Stimulated activated CD8-positive, alpha-beta memory T cell treated with anti-CD3 and anti-CD28 coated beads, Interleukin-15, amount 100 ng/mL, for 48 hours (primary cell): ENCODE measurements around the gene MN1.
"Not testable (repeated sequence)": the region's sequence is repeated elsewhere in the genome, so short reads cannot be mapped to it uniquely, and the experiment has no call there.

Source experiments
- DNase-seq, 2 donors: peaks; one replicate each; pipeline ENCODE4 v3.0.0-alpha.2; 2020; ENCODE audit warnings: low read depth in 2 of 2

The MN1 gene

DNA sequence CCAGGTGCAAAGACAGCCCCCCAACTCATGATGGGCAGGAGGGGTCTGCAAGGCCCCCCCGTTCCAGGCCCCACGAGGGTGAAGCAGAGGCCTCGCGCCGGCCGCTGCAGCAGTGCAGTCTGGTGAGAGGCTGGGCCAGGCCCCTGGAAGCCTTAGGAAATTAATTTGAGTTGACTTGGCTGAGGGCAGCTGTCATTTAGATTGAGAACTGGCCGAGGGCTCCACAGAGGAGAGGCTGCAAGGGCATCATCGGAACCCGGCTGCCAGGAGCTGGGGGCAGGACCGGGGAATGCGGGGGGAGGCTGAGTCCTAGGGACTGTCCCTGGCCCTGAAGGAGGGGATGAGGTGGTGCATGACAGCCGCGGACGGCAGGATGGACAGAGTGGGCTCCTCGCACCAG lies 39.9 kb downstream of the MN1 start:
- no peak for DNase-seq

DNA sequence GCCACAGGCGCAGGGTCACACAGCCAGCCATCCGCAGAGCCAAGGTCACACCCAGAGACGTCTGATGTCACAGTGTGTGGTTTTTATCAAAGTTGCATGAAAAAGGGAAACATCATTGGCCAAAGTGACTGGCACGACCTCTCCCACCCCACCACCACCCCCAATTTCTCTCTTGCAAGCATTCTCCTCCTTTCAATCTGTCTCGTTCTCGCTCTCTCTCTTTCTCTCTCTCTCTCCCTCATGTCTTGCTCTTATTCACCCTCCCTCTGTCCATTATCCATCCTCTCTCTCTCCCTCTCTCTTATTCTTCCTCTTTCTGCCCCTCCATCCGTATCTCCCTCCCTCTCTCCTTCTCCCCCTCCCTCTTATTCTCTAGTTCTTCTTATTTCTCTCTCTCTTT lies 40.6 kb downstream of the MN1 start:
- no peak for DNase-seq

DNA sequence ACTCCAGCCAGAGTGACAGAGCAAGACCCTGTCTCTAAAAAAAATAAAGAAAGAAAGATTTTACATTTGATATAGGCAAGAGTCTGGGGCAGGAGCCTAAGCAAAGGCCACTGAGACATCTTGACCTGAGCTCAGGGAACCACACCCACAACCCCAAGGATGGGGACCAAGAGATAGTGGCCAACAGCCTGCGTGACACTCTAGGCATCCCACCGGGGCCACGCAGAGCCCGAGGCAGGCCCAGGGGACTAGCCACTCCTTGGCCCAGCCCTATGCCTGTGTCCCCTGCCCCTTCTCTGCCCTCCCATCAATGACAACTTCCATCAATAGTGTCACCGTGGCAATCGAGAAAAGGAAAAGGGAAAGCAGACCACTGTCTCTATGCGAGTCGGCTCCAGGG lies 41.1 kb downstream of the MN1 start:
- DNase-seq = no peak

DNA sequence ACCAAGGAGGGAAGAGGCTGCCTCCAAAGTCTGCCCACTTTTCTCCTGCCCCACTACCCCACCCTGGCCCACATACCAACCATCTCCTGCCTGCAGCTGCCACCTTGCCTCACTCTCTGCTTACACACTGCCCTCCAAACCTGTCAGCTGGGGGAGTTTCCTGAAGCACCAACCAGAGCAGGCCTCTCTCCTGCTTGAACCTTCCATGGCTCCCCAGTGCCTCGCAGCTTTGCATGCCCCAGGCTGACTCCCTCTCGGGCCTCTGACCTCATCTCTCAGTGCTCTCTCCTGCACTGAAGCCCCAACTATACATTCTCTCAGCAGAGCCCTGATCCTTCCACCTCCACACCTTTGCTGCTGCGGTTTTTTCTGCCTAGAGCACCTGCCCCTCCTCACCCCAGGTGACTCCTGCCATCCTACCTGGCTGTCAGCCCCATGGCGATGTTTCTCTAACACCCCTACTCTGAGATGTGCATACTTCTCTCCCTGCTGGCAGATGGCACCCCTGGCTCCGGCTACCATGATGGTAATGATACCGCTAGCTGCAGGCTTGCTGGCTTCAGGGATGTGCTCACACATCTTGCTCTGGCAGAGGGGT lies 43.5 kb downstream of the MN1 start:
- DNase-seq = no peak

DNA sequence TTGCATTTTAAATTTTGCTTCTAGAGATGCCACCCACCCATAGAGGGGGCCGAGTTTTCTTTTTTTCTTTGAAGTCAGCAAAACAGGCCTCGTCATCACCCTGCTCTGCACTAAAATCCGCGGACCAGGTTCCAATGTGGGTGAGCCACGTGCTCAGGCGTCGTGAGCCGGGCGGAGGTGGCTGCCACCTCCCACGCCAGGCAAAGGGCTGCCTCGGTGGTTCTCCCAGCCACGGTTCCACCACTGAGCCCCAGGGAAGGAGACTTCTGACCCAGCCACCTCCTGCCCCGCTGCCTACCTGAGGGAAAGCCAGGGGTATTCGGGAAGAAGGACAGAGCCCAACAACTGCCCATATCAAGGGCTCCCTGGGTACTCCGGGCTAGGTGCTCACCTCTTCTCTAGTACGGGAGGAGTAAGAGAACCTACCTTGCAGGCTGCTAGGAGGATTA lies 45.3 kb downstream of the MN1 start:
- no peak for DNase-seq

DNA sequence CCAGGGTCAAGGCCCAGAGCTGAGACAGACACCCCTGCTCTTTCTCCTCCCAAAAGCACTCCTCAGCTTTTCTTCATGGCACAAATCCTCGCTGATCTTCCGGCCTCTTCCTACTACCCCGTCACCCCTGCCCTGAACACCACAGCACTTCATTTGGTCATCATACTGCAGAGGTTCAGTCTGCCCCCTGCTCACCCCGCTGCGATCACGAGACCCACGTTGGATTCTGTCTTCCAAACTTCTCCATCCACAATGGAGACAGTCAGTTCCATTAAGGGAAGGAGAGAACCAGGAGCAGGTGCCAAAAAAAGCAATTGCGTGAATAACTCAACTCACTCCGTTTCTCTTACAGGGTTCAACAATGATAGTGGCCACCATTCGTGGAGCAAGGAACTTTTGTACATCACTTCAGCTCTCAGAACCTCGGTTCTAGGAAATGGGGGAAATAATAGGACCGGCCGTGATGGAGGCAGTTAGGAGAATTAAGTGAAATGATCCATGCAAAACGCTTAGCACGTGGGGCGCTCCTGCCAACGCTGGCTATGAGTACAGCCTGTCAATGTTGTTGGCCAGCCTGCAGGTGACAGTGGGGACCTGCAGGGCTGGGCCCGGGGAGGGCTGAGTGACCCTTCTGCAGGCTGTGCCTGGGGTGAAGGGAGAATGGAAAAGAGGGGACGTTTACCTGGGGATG lies 45.9 kb downstream of the MN1 start:
- no peak for DNase-seq

DNA sequence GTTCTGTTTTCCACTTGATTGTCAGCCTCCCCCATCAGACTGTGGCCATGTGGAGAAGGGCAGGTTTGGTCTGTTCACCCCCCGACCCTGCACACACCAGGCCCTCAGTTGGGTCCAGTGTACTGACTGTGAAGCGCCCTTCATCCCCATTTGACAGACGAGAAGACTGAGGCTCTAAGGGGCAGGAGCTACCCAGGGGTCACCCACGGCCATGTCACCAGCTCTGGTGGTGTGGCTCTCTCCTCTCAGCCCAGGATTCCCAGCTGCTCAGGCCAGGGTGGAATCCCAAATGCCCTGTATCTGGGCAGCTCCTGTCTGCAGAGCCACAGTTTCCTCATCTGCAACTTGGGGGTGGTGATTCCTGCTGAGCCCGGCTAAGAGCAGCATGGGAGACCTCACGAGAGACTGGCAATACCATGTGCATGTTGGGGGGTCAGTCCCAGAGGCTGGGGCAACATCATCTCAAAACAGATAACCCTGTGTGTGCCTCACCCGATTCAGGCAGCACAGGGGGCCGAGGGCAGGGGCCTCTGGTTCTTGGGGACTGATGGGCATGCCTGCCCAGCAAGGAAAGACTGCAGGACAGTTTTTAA lies 46.6 kb downstream of the MN1 start:
- DNase-seq = no peak

DNA sequence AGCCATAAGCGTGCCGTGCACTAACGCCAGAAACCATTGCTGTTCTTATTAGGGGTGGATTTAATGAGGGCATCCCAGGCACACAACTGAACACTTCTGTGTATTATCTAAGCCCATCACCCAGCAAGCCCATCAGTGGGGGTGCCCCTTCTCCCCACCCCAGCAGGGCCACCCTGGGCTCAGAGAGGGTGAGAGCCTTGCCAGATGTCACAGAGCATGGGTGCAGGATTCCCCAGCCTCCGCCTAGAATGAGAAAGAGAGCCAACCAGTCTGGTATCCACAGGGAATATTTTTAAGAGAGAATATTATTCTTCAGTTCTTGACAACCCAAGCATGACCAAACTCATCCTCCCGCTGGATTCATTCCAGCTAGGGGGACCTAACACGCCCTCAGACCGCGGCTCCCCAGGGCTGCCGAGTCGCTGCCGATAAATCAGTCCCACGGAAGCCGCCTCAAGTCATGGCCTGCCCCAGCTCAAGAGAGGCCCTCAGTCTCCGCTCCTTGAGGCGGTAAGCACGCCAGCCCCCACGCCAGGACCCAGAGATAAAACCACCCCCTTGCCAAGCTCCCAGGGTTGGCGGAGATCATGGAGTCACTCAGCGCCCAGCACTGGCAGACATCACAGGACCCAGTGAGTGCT lies 47.2 kb downstream of the MN1 start:
- DNase-seq = no peak

DNA sequence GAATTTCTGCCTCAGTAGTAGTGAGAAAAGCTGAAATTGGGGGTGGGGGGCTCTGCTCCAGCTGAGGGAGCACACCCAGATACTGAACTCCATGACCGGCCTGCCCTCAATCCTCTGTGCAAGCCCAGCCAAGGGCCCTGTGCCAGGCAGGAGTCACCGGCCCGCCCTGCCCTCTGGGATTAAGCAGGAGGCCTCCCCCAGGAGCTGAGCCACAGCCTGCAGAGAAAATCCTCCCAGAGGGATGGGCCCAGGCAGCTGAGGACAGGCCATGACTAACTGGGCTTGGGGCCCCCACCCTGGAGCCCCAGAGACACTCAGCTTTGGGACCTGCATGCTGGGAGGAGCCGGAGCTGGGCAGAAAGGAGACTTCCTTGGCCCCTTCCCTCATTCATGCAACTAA lies 48.8 kb downstream of the MN1 start:
- no peak for DNase-seq

DNA sequence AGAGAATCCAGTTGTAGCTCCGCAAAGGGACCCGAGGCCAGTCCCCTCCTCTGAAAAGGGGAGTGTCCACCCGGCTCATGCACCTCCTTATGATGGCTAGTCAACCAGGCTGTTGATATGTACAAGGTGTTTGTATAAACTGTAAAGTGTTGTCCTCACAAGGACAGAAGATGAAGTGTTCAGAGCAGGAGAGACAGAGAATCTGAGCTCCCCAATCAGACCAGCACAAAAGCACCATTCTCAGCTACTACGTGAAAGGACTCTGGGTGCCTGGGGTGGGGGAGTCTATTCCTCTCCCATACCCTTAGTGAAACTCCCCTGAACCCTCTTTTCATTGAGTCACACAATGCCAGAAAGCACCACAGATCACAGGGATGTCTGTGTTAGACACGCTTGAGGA lies 49.4 kb downstream of the MN1 start:
- no peak for DNase-seq

DNA sequence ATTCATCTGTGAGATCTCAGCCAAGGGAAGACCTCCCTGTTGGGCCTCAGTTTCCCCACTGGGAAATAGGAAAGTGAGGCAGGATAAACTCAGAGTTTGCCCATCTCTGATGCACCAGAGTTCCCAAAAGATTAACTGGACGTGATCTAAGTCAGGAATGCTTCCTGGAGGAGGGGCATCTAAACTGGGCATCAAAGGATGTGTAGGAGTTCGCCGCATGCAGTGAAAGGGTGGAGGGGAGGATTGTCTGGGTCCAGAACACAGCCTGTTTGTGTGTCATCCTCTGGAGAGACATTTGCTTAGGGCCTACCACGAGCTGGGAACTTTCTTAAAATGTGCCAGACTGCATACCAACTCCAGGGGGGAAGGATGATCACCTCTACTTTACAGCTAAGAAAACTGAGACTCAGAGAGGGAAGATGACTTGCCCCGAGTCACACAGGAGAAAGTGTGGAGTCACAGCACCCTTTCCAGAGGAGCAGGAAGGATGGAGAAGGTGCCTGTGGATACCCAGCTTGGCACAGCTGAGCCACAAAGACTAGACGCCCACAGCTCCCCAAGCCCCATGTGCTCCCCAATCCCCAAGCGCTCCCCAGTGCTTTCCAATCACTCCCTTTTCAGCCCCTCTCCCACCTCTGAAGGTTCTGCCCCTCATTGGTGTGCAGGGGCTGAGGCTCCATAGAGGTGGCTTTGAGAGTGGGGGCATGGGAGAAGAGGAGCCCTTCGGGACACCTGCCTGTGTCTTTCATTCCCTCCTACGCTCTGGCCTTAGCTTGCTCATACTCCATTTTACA lies 50.1 kb downstream of the MN1 start:
- DNase-seq = no peak

DNA sequence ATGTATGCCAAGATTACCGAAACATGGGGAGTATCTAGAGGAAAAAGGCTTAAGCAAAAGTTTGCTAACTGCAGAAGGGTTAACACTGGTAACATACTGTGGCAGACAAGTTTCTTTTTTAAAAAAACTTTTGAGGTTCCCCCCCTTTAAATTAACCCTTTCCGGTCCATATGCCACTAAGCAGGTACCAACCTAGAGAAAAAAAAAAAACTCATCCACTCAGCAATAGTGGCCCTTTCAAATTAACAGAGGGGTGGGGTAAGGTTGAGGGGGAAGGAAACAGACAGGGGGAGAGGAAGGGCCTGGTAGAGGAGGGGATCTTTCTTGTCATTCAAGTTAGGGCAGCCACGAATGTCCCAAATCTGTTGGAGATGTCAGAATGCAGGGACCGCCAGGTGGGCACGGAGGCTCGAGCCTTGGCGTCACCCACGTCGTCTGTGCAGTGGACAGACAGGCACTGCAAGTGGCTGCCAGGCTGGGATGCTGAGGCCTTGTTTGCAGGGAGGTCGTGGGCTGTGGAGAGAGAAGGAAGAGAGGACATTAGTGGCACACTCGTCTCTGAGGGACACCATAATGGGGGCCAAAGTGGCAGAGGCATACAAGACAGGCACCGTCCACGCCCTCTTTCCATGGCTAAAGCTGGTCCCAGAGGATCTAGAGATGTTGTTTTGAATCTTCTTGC lies 50.8 kb downstream of the MN1 start:
- DNase-seq = no peak

DNA sequence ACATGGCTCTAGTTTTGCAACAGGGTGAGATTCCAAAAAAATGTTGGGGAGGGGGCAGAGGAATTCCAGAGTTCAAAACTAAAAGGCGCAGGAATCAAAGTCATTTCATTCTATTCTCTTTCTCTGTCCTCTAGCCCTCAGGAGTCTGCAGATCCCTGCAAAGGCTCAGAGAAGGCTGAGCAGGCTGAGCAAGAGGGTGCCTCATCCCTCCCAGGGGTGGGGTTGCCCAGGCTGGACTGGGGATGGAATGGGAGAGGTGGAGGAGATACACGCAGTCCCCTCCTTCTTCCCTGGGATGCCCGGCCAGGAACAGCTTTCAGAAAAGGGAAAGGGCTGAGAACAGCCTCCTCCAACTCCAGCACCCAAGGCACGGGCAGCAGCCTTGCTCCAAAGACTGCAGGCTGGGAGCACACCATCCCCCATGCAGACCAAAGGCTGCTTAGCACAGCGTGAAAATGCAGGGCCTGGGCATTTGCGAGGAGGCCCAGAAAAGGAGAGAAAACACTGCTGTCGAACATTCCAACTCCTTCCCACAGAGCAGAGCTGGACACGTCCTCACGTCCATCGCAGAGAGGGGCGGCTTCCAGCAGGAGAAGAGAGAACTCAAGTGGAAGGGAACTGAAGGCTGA lies 51.8 kb downstream of the MN1 start:
- DNase-seq = no peak

DNA sequence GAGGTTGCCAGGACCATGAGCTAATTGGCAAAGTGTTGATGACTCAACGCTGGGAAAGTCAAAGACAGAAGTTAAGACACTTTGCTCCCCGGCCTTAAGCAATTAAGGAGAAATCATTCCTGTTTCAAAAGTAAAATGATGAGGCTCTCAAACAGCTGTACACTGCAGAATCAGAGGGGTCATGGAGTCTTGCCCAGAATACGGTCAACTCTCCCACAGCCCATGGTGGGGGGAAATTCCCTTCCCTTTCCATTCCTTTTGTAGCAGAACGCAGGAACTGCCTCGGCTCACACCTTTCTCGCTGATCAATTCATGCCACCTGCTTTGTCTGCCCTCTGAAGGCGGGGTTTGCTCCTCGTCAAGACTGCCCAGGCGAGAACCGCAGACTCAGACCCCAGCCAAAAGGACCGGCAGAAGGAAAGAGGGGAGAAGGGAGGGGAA lies 52.8 kb downstream of the MN1 start:
- DNase-seq = no peak

DNA sequence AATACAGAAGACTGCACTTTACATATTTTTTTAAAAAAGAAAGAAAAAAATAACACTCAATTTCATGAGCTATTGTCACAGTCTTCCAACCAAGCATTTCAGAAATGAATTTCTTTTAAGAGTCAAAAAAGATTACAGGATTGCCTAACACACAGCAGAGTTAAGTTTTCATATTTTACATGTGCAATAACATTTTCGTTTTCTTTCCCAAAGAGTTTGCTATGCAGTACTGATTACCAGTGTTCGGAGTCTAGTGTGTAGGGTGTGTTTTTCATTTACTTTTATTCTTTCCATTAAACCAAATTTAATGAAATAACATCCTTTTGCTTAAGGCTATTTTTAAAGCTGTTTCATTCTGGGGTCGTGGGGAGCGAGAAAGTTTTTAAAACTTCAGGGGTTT lies 53.2 kb downstream of the MN1 start:
- DNase-seq = no peak

DNA sequence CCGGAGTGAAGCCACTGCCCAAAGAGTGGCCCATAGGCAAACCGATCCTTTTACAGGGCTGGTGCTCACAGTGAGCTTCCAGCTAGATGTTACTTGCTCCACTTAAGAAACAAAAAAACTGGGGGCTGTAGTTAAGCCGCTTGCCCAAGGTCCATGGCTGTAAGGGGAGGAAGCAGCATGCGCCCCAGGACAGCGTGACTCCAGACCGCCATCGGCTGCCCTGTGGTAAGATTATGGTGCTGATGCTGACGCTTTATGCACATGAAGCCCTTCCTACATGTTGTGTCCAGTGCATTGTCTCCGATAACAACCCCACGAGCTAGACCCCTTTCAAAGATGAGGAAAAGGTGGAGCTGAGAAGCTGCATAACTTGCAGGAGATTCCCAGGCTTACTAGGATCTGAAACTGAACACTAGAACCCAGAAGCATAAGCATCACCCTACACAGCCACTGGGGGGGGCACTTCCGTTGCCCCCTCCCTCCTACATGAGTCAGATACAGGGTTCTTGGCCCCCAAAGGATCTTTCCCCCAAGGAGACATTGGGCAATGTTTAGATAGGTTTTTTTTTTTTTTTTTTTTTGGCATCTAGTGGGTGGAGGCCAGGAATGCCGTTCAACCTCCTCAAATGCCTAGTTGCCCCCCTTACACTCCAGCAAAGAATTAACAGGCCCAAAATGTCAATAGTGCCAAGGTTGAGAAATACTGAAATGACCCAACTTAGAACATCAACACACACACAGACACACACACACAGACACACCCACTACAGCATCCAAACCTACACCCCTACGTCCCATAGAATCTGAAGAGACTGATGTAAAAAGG lies 53.9 kb downstream of the MN1 start:
- no peak for DNase-seq

DNA sequence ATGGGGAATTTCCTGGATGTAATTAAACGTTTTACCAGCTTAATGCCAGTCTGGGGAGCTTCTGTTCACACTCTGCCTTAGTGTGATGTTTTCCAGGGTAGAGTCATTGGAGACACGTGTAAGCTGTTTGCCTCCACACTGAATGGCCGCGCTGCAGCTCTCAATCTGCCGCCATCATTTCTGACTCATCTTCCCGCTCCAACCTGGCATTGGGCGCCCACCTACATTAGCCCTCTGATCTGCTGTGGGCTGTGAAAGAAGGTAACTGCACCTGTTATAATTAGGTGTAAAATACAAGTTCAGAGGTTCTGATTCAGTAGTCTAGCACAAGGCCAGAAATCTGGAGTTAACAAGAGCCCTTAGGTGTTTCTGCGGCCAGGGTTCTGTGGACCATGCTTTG lies 54.6 kb downstream of the MN1 start:
- DNase-seq = no peak

DNA sequence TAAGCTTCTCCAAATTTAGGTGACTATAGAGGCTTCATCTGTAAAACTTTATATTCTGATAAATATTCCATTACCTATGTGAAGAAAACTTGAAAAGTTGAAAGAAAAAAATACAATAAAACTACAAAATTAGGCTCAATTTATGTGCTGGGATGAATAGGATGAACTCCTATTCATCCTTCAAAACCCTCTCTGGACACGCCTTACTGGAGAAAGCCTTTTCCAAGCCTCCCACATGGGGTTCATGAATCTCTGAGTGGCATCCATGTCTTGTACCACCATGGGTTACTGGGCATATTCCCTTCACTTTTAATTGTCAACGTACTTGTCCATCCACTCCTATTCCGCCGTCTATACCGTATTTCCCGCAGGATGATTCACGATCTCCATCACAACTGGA lies 55.7 kb downstream of the MN1 start:
- no peak for DNase-seq

DNA sequence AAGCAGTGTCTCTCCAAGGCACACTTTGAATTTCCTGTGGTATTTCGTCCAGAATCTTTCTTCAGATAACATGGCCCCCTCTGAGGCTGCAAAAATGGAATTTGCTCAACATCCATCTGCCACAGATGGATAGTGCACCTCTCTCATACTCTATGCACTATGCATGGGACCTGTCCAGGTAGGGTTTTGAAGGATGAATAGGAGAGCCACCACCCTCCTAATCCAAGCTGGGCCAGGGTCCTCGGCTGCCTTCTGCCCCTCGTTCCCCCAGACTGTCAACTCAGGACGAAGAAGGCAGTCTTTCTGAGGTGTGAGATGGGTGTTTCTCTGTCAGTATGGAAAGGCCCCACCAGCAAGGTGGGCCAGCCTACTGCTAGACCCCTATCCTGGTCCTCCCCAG lies 56.4 kb downstream of the MN1 start:
- no peak for DNase-seq

DNA sequence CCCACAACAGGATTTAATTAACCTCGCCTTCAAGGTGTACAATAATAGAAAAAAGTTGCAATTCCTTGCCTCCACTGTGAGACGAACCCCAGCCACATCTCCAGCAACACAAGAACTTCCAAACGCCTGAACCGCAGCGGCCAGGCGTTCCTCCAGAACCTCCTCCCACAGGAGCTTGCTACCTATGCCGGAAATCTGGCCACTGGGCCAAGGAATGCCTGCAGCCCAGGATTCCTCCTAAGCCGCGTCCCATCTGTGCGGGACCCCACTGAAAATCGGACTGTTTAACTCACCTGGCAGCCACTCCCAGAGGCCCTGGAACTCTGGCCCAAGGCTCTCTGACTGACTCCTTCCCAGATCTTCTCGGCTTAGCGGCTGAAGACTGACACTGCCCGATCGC lies 57.5 kb downstream of the MN1 start:
- DNase-seq = not testable (repeated sequence)
